Measurements from ENCODE around the gene KIAA1217. TPM values are rescaled to one million over a fixed set of nuclear protein-coding genes. Genes with fewer than 3 reads are reported as not detected.

KIAA1217 gene
- total and polyA plus RNA-seq, 2 of the 8 experiments (the other 6 are each of a cell fraction or from before 2014, with no cell fraction given) = 4.5 to 15.6 TPM

DNA sequence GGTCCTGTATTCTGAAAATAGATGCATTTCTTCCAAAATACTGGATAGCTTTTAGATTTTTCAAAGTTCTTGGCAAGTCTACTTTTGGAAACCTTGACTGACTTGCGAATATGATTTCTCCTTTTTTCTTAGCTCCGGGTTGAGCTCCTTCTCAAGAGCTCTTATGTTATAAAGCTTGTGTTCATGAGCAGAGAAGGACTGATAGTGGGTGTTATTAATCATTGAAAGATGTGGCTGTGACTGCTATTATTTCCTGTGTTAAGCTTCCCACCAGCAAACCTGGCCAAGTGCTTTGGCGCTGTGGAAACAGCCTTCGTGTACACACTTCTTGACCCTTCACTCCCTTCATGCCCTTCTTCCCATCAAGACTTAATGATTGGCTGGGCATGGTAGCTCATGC, 98.2 kb downstream of the KIAA1217 start:
- 92% methylated on average over 4 of the region's 4 CpGs; no CpG with 5 or more reads in 1 of the 2 experiments for WGBS, 2 experiments (ENCODE audit: extremely low coverage in 1 of 2, insufficient coverage in 1 of 2, insufficient read length in 1 of 2, insufficient replicate concordance in 2 of 2, low coverage in 1 of 2, low lambda C conversion rate in 2 of 2, missing lambda C conversion rate in 1 of 2)
- TF ChIP-seq, protein P1, sequence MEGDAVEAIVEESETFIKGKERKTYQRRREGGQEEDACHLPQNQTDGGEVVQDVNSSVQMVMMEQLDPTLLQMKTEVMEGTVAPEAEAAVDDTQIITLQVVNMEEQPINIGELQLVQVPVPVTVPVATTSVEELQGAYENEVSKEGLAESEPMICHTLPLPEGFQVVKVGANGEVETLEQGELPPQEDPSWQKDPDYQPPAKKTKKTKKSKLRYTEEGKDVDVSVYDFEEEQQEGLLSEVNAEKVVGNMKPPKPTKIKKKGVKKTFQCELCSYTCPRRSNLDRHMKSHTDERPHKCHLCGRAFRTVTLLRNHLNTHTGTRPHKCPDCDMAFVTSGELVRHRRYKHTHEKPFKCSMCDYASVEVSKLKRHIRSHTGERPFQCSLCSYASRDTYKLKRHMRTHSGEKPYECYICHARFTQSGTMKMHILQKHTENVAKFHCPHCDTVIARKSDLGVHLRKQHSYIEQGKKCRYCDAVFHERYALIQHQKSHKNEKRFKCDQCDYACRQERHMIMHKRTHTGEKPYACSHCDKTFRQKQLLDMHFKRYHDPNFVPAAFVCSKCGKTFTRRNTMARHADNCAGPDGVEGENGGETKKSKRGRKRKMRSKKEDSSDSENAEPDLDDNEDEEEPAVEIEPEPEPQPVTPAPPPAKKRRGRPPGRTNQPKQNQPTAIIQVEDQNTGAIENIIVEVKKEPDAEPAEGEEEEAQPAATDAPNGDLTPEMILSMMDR (IDR thresholded peaks at IDR 0.05; ENCODE audit: control extremely low read depth in 1 of 3, insufficient read depth in 1 of 3, low read depth in 1 of 3, low read length in 3 of 3) = no peak
- no peak for TF ChIP-seq SUZ12 (IDR thresholded peaks at IDR 0.05; ENCODE audit: low read length)
- TF ChIP-seq HDAC6 (IDR thresholded peaks at IDR 0.05; ENCODE audit: low read depth, low read length) = no peak
- TF ChIP-seq, protein P2, sequence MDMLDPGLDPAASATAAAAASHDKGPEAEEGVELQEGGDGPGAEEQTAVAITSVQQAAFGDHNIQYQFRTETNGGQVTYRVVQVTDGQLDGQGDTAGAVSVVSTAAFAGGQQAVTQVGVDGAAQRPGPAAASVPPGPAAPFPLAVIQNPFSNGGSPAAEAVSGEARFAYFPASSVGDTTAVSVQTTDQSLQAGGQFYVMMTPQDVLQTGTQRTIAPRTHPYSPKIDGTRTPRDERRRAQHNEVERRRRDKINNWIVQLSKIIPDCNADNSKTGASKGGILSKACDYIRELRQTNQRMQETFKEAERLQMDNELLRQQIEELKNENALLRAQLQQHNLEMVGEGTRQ (IDR thresholded peaks at IDR 0.05; ENCODE audit: low read length) = no peak
- no peak for TF ChIP-seq SP4 (IDR thresholded peaks at IDR 0.05; ENCODE audit: low read length)
- no peak for TF ChIP-seq FOSL1 (IDR thresholded peaks at IDR 0.05; ENCODE audit: insufficient read depth, low read depth, low read length)
- no peak for TF ChIP-seq RXRA (IDR thresholded peaks at IDR 0.05; ENCODE audit: insufficient read depth, low read depth, low read length)
- TF ChIP-seq CHD1 (IDR thresholded peaks at IDR 0.05; ENCODE audit: low read depth, low read length) = no peak
- TF ChIP-seq TBP (IDR thresholded peaks at IDR 0.05; ENCODE audit: low read depth, low read length) = no peak
- TF ChIP-seq YY1 (IDR thresholded peaks at IDR 0.05; ENCODE audit: low read depth, low read length) = no peak
- TF ChIP-seq RNF2 (IDR thresholded peaks at IDR 0.05; ENCODE audit: borderline replicate concordance, low read depth, low read length, missing control alignments, poor library complexity, severe bottlenecking) = no peak

More for the DNA sequence above, 98.2 kb downstream of the KIAA1217 start:
- Histone ChIP-seq H2BK12ac (ENCODE audit: low read depth, low read length) (no peak overlapping the region), H3K18ac (ENCODE audit: extremely low read depth, low read length) (no peak overlapping the region), H2BK5ac (ENCODE audit: low read depth, low read length) (no peak overlapping the region), H3K79me2 (ENCODE audit: control insufficient read depth in 1 of 2, insufficient read depth in 2 of 2, low read length in 2 of 2) (no peaks in the 10 kb centered on the region), H3K9ac (replicated peaks in 1 of 4; ENCODE audit: extremely low read depth in 1 of 4, low read depth in 3 of 4, low read length in 3 of 4) (no peak overlapping the region), H3K4me1 (replicated peaks in 1 of 4; ENCODE audit: control insufficient read depth in 3 of 4, insufficient read depth in 4 of 4, low read length in 3 of 4) (peaks cover 0 to 2% (median 0%) of the 10 kb centered on the region in 4 experiments; a peak in 2 of 7 replicates), H3K23me2 (ENCODE audit: low read depth, low read length) (no peaks in the 10 kb centered on the region), H3K56ac (replicated peaks; ENCODE audit: insufficient read length, low read depth, low read length) (no peak overlapping the region), H2BK15ac (ENCODE audit: low read length) (no peak overlapping the region), H3K4ac (replicated peaks; ENCODE audit: insufficient read length, low read depth, low read length) (no peak overlapping the region), H3K4me3 (ENCODE audit: extremely low read depth in 1 of 4, insufficient read depth in 2 of 4, low read depth in 3 of 4, low read length in 4 of 4) (no peak overlapping the region), H3K27ac (ENCODE audit: low read depth, low read length) (no peak overlapping the region), H3K27me3 (replicated peaks in 1 of 4; ENCODE audit: control insufficient read depth in 3 of 4, extremely low read depth in 1 of 4, insufficient read depth in 3 of 4, low read length in 3 of 4) (no peaks in the 10 kb centered on the region), H3K4me2 (ENCODE audit: insufficient read depth in 1 of 2, low read depth in 2 of 2, low read length in 2 of 2) (no peak overlapping the region), H3K36me3 (ENCODE audit: control insufficient read depth in 2 of 4, insufficient read depth in 4 of 4, low read length in 3 of 4) (no peaks in the 10 kb centered on the region), H2BK20ac (ENCODE audit: low read length) (no peak overlapping the region), H4K5ac (ENCODE audit: insufficient read length, low read depth, low read length) (no peak overlapping the region), H3K23ac (ENCODE audit: insufficient read length) (no peak overlapping the region), H3K79me1 (ENCODE audit: low read depth, low read length) (no peaks in the 10 kb centered on the region), H3K14ac (ENCODE audit: insufficient read length) (no peak overlapping the region), H2AK5ac (ENCODE audit: low read depth, low read length) (no peak overlapping the region), H3K9me3 (ENCODE audit: insufficient read depth in 2 of 2, low read depth in 1 of 2, low read length in 1 of 2) (no peaks in the 10 kb centered on the region), H4K91ac (replicated peaks; ENCODE audit: insufficient read length, low read length) (no peak overlapping the region), H4K20me1 (replicated peaks in 1 of 2; ENCODE audit: control insufficient read depth in 1 of 2, insufficient read depth in 2 of 2, low read length in 2 of 2) (no peaks in the 10 kb centered on the region), H2AFZ (ENCODE audit: low read length) (no peak overlapping the region), H2BK120ac (replicated peaks; ENCODE audit: low read depth, low read length) (no peak overlapping the region), H4K8ac (ENCODE audit: extremely low read depth, insufficient read depth, low read length) (no peak overlapping the region)
- DNase-seq (ENCODE audit: low read depth in 1 of 2, low spot score in 2 of 2) (no peak), FAIRE-seq (no peak)
- ChIA-PET CTCF (ENCODE audit: partially characterized antibody) (interaction anchor here (0.9 to 2.9 kb wide), 5 partner anchors 12 to 845 kb away, joined by 3 to 18 read pairs (median 5); no protein-coding TSS in a partner anchor), POLR2A (ENCODE audit: partially characterized antibody) (no interaction called here)

Measured in H1 (cell line).